ENCODE measurements around the gene TEKT1.
"Not testable (repeated sequence)": the region's sequence is repeated elsewhere in the genome, so short reads cannot be mapped to it uniquely, and the experiment has no call there.

The TEKT1 gene

GRCh38 chr17:6815775-6816174, 15.8 kb downstream of the TEKT1 start:
- no peak for DNase-seq

- no peak for DNase-seq
Observed at GRCh38 chr17:6812295-6812694, 19.2 kb downstream of the TEKT1 start.

GRCh38 chr17:6811510-6811909, 20.0 kb downstream of the TEKT1 start:
- no peak for DNase-seq

GRCh38 chr17:6800422-6801027, 31.0 kb downstream of the TEKT1 start:
- DNase-seq = no peak

- no peak for DNase-seq
Observed at GRCh38 chr17:6799738-6800137, 31.8 kb downstream of the TEKT1 start.

- no peak for DNase-seq
Observed at GRCh38 chr17:6797718-6798351, 33.7 kb downstream of the TEKT1 start.

- DNase-seq = no peak
Observed at GRCh38 chr17:6796887-6797490, 34.5 kb downstream of the TEKT1 start.

- no peak for DNase-seq
Observed at GRCh38 chr17:6796017-6796886, 35.3 kb downstream of the TEKT1 start.

GRCh38 chr17:6793748-6794493, 37.6 kb downstream of the TEKT1 start:
- no peak for DNase-seq

- DNase-seq = no peak
Observed at GRCh38 chr17:6789146-6789545, 42.4 kb downstream of the TEKT1 start.

- DNase-seq = no peak
Observed at GRCh38 chr17:6787081-6787693, 44.3 kb downstream of the TEKT1 start.

- no peak for DNase-seq
Observed at GRCh38 chr17:6786618-6787017, 44.9 kb downstream of the TEKT1 start.

GRCh38 chr17:6782244-6782643, 49.3 kb downstream of the TEKT1 start:
- DNase-seq = no peak

GRCh38 chr17:6780886-6781285, 50.6 kb downstream of the TEKT1 start:
- peak; percentile 17 for DNase-seq

GRCh38 chr17:6780001-6780400, 51.5 kb downstream of the TEKT1 start:
- DNase-seq = no peak

- no peak for DNase-seq
Observed at GRCh38 chr17:6779411-6779810, 52.1 kb downstream of the TEKT1 start.

GRCh38 chr17:6775871-6776405, 55.6 kb downstream of the TEKT1 start, which contains the start of gene FBXO39:
Gene FBXO39 (plus strand): TSS chr17:6776215. CDS start chr17:6779869, 3,654 bp downstream.
- no peak for DNase-seq

GRCh38 chr17:6774906-6775305, 56.6 kb downstream of the TEKT1 start:
- DNase-seq = not testable (repeated sequence)

GRCh38 chr17:6772016-6772415, 59.5 kb downstream of the TEKT1 start:
- DNase-seq = no peak

- DNase-seq = no peak
Observed at GRCh38 chr17:6768447-6768846, 63.1 kb downstream of the TEKT1 start.

- no peak for DNase-seq
Observed at GRCh38 chr17:6761779-6762178, 69.8 kb downstream of the TEKT1 start.

GRCh38 chr17:6757747-6758146, 73.8 kb downstream of the TEKT1 start:
- no peak for DNase-seq

All from hematopoietic multipotent progenitor cell treated with erythropoietin and hydrocortisone succinate and interleukin-3 and kit ligand, for 6 days (in vitro differentiated cells).